HG03342 (cell line): ENCODE data around the gene ZNF664.
"Not testable (repeated sequence)": the region's sequence is repeated elsewhere in the genome, so short reads cannot be mapped to it uniquely, and the experiment has no call there.

Experiments used
- ATAC-seq: cut with Tn5 transposase; IDR thresholded peaks from one replicate; pipeline ENCODE4 v1.9.1; 2021; ENCODE audit warnings: mild to moderate bottlenecking, moderate library complexity; ENCODE audit not compliant: unreplicated experiment

Gene ZNF664

DNA sequence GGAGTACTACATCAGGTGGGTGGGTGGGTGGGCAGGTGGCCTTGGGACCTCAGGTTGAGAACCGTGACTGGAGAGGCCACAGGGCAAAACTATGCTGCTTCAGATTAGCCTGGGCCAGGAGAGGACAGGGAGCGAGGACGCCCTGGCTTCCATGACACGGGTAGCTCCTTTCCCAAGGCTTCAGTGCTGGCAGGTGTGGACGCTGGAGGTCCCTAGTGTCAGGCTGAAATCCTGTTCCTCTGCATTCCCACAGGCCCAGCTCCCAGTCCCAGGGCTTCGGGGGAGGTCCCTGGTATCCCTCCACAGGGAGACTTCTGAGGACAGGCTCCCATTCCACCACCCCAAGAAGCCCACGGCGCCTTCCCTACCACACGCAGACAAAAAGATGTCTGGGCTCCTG, 32.0 kb upstream of the ZNF664 start:
- no peak for ATAC-seq

DNA sequence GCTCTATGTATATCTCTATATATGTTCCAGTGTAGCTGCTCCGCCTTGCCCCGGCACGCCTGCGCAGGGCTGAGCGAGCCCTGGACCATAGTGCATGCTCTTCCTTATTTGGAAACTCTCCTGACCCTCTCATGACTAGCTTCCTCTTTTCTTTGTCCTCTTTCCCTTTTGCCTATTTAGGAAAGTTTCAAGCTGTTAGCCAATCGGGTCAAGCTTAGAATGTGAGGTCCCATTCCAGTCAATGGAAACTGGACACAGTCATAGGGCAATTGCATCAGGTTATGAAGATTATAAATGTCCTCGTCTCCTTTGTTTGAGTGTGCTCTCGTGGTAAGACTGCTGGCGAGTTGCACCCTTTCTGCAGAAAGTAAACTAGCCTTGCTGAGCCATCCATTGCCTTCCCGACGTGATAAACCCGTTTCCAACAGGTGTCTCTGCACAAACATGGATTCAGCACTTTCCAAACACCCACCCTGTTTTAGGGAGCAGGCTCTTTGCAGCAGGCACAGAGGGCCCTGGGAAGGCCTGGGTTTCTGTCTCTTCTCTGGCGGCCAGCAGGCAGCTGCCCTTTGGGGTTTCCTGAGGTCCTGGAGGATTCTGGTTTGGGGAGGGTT, 31.3 kb upstream of the ZNF664 start:
- ATAC-seq, result no peak

DNA sequence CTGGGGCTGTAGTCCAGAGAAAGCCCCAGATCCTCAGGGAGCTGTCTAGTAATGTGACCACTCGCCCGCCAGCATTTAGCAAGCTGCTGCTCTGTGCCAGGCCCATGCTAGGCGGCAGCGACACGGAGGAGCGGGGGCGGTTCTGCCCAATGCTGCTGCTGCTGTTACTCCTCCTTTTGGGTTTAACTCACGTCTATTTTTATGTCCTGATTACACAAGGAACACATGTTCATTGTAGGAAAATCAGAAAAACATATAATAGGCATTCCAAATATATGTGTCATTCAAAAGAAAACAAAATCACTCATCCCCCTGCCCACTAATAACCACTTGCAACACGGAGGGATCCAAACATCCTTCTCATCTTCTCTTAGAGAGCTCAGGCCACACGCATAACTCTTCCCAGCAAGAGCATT, 30.8 kb upstream of the ZNF664 start:
- no peak for ATAC-seq

DNA sequence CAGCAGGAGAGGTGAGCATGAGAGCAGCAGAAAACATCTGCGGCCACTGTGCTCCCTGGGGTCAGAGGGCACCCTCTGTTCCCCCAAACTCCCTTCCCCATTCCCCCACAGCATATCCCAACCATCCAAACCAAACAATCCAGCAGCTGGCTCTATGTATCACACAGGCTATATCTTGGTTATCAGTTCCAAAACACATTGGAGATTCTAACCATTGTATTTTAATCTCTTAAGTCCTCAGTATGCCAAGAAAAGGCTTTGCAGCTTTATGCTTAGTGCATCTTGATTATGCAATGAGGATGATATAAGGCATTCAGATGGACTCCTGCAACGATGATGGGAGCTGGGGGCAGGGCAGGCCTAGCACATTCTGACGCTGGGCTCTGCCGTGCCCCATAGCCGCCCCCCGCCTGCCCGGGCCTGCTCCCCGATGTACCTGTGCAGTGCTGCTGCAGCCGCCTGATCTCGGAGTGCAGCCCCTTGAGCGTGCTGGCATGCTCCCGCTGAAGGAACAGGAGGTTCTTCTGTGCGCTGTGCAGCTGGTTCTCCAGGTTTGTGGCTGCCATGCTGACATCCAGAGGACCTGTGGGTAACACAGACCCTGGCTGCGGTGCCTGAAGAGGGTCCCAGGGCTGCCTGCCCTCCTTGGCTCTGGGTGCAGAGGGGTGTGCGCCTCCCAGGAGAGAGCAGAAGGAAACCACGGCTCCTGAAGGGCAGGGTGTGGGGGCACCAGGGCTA, 29.9 kb upstream of the ZNF664 start:
- ATAC-seq, result no peak

DNA sequence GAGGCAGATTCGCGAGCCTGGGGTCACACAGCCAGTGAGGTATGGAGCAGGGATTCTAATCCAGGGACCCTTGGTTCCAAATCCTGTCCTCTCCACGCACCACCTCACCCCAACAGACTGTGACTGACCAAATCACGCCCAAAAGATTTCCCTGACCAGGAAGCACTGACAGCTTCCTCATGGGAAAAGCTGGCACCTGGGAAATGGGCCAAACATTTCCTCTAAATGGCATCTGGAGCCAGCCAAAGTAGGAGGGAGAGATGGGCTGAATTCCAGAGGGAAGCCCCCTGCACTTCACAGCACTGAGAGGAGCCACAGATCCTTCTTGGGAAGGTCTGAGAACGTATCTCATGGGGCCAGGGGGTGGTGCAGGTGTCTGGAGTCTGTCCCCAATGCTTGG, 29.2 kb upstream of the ZNF664 start:
- ATAC-seq, result no peak

DNA sequence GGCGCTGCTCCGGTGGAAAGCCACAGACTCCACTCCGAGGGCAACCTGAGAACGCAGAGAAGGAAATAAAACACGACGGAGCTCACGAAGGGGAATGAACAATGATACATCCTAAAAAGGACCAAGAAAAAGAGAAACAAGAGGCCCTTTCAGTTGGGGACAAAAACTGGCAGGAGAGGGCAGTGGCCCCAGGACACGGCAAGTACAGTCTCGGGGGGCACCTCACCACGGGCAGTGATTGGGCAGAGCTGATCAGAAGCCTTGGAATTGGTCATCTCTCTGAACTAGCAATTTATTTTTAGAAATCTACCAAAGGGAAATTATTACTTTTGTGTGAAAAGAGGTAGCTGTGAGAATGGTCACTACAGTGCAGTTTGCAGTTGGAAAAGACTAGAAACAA, 28.3 kb upstream of the ZNF664 start:
- no peak for ATAC-seq

DNA sequence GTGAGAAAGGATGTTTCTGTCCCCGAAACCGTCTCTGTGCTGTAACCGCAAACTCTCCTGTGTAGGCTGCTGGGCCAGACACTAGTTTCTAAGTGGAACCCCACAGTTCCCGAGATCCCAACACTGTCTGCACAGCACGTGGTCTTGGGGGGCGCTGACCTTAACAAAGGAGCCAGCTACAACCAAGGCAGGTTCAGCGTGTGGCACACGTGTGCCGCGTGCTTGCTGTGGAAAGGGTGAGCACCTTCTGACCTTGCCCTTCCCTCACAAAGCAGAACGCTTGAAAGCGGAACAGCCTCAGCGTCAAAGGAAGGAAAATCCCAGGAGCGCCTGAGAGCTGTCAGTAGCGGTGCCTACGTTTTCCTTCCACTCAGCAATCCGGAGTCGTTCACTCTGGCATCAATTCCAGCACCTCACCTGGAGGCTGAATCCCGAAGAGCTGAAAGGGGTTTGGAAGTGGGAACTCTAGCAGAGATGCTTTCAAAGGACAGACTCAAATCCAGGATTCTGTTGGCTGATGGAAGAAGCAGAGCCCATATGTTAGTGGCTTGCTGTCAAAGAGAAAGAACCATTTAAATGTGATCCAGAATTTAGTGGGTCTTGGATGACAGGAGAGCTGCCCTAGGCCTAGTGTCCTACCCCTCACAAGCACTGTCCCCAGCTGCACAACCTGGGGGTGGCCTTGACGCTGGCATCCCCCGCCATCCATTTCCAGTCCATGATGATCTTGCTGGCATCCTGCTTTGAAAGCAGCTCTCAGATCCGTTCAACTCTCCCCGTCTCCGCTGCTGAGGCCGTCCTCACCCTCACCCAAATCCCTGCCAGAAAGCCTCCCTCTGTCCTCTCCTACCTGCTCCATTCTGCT, 27.5 kb upstream of the ZNF664 start:
- no peak for ATAC-seq

DNA sequence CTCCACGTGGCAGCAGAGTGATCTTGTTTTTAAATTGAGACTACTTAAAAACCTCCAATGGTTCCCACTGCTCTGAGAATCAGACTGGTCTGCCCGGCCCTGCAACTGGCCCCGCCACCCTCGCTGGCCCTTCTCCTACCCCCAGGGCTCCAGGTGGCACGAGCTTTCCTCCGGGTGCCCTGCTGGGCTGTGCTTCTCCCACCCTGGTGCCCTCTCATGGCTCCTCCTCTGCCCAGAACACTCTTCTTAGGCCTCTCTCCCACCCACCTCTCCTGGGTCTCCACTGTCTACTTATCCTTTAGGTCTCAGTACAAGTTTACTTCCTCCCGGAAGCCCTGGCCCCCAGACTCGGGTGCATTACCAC, 26.9 kb upstream of the ZNF664 start:
- no peak for ATAC-seq

DNA sequence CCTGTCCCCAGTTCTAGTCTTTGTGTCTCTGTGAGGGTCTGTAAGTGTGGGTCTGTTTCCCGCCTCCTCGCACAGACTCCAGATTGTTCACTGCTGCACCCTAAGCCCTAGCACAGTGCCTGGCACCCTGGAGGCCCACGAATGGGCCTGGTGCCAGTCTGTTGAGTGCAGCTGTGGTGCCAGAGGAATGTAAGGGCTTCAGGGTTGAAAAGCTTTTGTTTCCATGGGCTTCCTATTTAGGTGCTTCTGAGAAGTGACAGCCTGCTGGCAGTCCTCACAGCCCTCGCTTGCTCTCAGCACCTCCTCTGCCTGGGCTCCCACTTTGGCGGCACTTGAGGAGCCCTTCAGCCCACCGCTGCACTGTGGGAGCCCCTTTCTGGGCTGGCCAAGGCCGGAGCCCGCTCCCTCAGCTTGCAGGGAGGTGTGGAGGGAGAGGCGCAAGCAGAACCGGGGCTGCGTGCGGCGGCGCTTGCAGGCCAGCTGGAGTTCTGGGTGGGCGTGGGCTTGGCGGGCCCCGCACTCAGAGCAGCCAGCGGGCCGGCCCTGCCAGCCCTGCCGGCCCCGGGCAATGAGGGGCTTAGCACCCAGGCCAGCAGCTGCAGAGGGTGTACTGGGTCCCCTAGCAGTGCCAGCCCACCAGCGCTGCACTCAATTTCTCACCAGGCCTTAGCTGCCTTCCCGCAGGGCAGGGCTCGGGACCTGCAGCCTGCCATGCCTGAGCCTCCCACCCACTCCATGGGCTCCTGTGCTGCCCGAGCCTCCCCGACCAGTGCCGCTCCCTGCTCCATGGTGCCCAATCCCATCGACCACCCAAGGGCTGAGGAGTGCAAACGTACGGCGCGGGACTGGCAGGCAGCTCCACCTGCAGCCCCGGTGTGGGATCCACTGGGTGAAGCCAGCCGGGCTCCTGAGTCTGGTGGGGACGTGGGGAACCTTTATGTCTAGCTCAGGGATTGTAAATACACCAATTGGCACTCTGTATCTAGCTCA, 26.2 kb upstream of the ZNF664 start:
- not testable (repeated sequence) for ATAC-seq

DNA sequence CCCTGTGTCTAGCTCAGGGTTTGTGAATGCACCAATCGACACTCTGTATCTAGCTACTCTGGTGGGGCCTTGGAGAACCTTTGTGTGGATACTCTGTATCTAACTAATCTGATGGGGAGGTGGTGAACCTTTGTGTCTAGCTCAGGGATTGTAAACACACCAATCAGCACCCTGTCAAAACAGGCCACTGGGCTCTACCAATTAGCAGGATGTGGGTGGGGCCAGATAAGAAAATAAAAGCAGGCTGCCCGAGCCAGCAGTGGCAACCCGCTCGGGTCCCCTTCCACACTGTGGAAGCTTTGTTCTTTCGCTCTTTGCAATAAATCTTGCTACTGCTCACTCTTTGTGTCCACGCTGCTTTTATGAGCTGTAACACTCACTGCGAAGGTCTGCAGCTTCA, 25.5 kb upstream of the ZNF664 start:
- ATAC-seq, result not testable (repeated sequence)

DNA sequence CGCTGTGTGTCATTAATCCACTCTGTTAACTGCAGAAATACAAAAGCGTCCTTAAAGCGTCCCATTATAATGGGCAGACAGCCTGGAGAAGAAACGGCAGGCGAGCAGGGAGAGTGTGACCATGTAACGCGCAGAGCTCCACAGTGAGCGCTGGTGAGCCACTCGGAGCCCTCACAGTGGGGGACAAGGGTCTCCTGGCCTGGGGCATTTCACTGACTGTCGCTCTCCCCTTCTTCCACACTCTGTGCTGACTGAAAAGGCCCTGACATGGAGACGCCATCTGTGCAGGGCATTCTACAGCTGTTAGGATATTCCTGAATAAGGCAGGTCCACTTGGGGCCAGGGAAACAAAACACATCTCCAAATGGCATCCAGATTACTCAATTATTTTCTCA, 24.6 kb upstream of the ZNF664 start:
- no peak for ATAC-seq

DNA sequence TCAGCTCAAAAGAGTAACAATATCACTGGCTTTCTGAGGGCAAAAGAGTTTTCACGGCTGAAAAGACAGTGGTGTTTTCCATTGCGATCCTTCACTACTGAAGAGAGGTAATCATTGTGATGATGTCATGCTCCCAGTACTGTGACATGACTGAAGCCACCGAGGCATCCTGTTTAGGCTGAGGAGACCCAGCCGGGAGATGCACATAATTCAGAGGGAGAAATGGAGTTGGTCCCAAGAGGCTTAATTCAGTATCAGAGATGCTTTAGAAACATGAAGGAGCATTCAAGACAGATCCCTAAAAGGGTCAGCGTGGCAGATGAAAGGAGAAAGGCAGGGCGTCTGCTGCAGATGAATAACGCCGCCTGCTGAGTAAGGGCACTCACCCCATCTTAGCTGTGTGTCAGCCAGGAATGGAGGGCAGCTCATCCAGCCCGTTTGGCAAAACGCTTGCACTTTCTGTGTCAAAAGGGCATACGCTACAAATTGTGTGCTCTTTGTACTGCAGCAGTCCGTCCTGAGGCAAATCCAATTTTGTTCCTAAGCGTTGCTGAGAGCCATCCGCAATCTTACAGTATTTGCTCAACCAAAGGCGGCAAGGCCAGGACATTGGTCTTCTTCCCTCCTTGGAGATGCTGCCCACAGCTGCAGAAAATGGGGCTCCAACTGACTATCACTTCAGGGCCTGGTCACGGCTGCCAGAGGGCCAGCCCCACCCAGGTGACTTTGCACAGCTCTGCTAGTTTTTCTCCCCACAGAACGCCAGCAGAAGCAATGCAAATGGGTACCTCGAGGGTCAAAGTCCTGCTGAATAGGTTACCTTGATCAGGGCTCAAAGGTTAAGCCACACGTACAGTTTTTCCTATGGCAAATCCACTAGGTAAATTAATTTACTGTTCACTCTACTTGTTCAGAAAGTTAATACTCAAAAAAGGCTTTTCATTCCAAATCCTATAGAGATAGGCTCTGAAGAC, 23.9 kb upstream of the ZNF664 start:
- ATAC-seq, result no peak

DNA sequence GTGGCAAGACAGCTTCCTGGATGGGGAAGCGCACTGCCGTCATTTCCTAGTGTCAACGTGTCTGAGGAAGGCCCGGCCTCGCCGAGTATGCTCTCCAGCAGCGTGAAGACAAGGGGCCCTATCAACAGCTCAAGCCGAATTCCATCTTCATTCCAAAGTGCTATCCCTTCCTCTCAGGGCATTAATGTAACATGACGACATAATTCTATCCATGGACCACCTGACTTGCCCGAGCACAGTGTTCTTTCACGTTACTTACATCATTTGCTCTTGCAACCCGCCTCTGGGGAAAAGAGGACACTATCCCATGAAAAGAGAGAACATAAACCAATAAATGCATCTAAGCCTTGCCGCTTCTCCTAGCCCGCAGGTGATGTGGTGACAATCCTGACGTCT, 23.2 kb upstream of the ZNF664 start:
- ATAC-seq, result no peak

DNA sequence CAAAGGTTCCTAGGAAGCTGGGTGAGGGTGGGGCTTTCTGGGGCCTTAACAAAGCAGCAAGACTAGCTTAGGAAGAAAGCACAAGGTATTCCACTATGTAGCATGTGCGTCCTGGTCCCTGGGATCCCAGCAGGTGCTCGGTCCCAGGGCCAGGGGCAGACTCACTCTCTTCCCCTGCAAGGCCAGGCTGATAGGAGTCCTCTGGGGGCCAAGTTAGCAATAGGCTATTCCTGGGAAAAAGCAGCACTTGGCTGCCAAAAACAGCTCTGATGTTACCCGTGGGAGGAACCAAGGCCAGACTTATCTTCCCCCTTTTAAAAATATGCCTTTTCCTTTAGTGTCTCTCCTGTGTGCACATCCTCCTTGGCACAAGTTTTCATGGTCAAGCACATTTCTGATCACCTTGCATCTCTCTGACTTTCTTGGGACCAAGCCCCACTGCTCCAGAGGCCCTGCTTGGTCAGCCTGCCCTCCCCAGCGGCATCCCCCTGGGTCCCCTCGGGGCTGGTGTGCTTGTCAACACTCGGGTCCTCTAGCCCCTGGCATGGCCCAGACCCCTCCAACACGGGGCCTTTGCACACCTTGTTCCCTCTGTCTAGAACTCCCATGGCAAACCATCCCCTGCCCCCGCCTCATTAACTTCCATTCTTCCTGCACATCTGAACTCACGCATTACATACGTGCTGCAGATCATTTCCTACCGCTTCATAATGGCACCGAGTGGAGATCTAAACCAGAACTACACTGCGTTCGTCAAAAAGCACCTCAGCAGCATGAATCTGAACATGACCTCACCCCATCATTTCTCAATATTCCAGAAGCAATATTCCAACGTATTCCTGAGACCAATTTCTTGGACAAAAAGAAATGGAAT, 22.3 kb upstream of the ZNF664 start:
- ATAC-seq, result no peak

DNA sequence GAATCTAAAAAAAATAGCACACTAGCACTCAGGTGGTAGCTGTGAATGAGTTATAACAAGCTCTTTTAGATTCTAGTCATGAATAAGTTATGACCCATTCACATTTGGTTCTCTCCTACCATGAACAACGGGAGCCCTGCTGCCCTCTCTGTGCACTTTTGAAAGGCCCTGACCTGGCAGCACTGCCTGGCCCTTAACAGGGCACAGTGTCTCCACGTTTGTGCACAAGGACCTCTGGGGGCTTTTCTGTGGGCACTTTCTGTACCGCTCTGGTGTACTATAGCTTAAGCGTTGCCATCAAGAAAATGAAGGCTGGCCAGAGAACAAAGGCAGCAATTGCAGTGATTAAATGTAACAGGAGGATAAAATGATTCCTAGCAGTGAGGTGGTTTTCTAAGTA, 21.5 kb upstream of the ZNF664 start:
- no peak for ATAC-seq

DNA sequence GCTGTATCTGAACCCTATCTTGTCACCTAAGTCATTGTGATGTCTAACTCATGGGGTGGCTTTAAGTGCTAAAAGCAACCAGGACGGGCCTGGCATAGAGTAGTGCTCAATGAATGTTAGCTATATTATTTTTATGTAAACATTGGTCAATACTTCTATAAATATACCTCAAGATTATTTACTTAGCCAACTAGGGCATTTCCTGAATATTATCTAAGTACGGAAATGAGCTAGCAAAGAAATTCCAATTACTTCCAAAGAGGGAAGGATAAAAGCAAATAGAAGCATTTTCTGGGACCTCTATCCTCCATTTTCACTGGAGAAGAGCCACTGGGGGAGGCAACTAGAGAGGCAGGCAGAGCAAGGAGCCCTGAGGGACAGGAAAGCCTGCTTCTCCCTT, 21.0 kb upstream of the ZNF664 start:
- ATAC-seq, result no peak

DNA sequence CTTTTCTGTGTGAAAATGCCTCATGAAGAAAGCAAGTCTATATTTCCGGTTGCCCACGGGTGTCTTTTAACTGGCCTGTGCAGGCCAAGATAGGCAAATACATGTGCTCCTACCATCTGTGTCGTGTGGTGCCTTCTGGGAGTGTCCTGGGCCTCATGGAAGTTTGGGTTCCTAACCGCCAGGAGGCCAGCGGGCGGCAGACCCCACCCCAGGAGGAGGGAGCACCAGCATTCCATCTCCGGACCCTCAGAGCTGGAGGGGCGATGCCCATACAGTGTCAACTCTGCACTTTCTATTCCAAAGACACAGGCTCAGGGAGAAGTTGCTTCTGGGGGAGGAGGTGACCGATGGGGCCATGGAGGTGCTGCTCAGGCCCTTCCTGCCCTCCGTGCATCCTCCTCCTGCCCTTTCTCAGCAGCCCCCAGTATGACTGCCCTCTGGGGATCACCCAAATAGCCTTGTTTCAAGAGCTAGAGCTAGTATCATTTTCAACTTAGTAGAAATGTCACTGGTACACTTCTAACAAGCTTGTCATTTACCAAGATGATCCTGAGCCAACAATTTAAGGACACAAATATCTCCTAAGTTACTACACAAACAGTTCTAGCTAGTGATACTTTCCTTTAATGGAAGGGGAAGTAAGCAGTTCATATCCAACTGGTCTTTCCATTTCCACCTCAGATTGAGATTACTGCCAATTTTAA, 18.2 kb upstream of the ZNF664 start:
- ATAC-seq, result no peak

DNA sequence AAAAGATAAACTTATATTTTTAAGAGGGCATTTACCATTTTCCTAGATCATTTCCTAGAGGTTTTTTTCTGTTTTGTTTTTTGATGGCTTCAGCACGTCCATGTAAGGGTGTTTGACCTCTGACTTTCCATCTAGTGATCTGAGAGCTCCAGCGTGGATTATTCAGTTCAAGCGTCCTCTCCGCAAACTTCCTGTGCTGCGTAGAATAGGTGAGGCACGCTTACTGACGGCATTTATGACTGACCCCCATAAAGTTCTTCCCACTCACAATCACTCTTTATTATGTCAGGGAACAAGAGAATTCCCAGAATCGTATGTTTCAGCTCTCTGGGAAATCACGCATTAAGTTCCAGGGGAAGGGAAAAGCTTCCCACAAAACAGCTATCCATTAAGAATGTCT, 16.8 kb upstream of the ZNF664 start:
- ATAC-seq, result no peak
